HG03280 (cell line): ENCODE data around the gene PSME4.
"Not testable (repeated sequence)": the region's sequence is repeated elsewhere in the genome, so short reads cannot be mapped to it uniquely, and the experiment has no call there.

ENCODE experiments used
- ATAC-seq: cut with Tn5 transposase; IDR thresholded peaks from one replicate; pipeline ENCODE4 v1.9.1; 2021; ENCODE audit warnings: mild to moderate bottlenecking, moderate library complexity; ENCODE audit not compliant: unreplicated experiment

PSME4 gene

GRCh38 chr2:53886406-53887280 is 84.2 kb downstream of the PSME4 start:
- no peak for ATAC-seq

DNA sequence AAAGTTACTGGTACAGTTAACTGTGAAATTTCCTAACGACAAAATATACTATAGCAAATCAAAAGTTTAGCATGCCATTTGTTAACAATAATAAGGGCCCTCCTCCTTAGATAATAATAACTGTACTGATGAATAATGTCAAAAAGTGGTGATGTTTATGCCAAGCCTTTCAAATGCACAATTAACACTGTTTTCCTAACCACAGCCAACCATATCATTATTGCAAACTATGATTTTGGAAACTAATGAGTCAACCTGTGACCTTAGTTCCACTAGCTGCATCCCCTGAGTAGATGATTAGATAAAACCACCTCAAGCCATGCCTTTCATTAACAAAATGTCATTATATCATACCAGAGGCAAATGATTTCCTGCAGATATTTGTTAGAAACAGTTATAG is 85.9 kb downstream of the PSME4 start:
- no peak for ATAC-seq

- no peak for ATAC-seq
Observed at GRCh38 chr2:53881986-53882385, 88.8 kb downstream of the PSME4 start.

- no peak for ATAC-seq
Observed at GRCh38 chr2:53881360-53881759, 89.4 kb downstream of the PSME4 start.

- ATAC-seq: no peak
Observed at GRCh38 chr2:53880756-53881155, 90.0 kb downstream of the PSME4 start.

DNA sequence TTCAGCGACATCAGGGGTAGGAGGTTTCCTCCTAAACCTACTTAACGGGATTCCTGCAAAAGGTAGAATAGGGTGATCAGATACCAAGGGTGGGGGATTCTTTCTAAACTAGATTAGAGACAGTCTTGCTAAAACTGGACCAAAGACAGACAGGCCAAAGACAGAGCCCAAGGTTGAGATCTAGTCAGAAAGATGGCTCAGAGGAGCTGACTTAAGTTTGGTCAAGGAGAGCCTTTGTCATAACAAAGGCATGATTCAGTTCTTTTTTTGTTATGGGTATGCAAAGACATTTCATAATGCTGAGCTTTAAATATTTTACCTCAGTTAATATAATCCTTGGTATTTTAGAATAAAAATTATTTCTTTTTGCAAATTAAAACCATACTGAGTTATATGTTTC is 93.2 kb downstream of the PSME4 start:
- no peak for ATAC-seq

DNA sequence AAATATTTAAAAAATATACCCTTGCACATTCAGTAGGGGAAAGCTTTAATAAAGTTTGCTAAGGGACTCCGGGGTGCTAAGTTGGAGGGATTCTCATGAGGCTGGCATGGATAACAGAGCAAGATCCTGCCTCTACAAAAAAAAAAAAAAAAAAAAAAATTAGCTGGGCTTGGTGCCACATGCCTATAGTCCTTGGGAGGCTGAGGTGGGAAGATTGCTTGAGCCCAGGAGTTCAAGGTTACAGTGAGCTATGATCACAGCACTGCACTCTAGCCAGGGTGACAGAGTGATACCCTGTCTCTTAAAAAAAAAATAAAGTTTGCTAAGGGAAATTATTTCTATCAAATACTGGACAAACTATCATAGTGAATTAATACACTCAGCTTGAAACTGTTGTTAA is 93.7 kb downstream of the PSME4 start:
- ATAC-seq: no peak

- ATAC-seq: no peak
Observed at GRCh38 chr2:53874401-53874950, 96.3 kb downstream of the PSME4 start.

DNA sequence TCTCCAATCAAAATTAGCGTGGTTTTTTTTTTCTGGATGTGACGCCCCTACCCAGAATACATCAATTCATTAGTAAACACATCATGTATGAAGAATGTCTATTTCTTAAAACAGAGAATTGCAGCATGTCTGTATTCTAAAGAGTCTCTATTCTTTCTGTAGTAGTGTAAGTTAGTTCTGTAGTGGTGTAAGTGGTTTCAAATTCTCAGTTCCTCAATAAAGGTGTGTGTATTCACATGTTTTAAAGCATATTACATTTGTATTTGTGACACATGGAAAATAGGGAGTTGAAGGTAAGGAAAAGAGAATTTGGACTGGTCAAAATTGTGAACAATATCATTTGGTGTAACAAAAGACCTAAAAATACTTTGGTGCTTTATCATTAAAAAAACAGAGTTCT is 103.0 kb downstream of the PSME4 start:
- ATAC-seq: no peak

DNA sequence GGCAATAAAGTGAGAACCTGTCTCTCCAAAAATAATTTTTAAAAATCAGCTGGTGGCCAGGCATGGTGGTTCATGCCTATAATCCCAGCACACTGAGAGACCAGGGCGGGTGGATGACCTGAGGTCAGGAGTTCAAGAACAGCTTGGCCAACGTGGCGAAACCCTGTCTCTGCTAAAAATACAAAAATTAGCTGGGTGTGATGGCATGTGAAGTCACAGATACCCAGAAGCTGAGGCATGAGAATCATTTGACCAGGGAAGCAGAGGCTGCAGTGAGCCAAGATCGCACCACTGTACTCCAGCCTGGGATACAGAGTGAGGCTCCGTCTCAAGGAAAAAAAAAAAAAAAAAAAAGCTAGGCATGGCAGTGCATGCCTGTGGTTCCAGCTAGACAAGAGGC is 103.6 kb downstream of the PSME4 start:
- ATAC-seq: no peak

DNA sequence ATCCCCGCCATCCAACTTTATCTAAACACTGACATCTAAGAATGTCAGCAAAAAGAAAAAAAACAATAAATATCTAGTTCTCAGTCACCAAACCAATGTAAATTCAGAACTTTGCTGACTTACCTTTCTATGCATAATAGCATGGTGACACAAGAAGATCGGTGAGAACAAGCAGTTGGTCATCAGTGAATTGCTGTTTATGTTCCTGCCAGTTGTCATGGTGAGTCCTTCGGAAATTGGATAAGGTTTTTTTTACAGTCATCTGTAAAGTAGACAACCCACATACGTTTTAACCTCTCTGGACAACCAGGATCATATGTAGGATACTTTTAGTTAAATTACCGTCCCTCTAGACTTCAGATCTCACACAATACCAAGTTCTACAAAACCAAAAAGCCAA is 104.8 kb downstream of the PSME4 start:
- ATAC-seq: no peak

DNA sequence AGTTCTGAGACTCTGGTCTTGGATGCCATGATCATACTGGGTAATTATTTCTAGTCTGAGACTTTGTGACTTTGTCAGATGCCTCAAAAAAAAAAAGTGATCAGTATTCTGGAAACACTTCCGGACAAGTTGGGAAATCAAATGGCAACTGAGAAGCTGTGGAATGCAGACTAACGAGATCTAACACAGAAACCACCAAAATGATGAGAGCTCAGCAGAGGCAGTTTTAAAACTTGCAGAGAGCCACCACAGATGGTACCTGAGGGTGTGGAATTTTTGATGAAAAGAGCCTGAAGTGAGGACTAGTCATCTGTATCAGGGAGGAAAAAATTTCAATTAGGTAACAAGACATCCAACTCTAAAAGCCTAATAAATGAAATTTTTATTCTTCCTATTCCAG is 105.5 kb downstream of the PSME4 start:
- ATAC-seq: no peak

DNA sequence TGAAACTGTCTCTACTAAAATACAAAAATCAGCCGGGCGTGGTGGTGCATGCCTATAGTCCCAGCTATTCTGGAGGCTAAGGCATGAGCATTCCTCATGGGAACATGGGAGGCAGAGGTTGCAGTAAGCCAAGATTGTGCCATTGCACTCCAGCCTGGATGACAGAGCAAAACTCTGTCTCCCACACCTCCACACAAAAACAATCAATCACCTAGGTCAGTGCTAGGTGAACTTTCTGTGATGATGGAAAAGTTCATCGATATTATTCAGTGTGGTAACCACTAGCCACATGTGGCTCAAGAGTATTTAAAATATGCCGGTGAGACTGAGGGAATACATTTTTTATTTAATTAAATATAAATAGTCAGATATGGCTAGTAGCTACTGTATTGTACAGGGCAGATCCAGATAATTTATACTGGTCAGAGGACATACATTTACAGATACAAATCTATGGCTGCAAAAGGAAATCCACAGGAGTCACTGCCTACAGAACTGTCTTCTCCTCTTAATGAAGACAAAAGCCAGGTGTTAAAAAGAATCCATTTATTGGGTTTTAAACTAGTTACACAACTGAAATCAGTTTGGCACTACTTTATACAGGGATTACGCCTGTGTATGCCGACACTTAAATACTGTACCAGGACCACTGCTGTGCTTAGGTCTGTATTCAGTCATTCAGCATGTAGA is 107.1 kb downstream of the PSME4 start:
- ATAC-seq: no peak

DNA sequence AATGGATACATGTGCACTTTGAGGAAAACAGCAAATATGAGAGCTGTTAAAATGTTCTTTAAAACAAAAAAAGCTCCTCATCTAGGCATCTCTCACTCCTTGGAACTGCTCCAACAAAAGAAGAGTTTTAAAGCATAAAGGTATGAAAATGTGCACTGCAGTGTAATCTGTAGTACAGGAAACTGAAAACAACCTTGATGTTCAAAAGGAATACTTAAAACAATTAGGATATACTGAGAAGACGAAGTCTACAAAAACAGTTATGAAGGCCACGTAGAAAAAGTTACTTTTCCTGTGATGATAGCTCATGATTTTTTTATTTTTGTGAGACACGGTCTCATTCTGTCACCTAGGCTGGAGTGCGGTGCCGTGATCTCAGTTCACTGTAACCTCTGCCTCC is 109.0 kb downstream of the PSME4 start:
- ATAC-seq: no peak

GRCh38 chr2:53859206-53860181 is 111.3 kb downstream of the PSME4 start, which contains the start of gene GPR75:
Gene GPR75 (minus strand): TSS chr2:53859967. CDS start chr2:53854756, 5,211 bp downstream.
- no peak for ATAC-seq

DNA sequence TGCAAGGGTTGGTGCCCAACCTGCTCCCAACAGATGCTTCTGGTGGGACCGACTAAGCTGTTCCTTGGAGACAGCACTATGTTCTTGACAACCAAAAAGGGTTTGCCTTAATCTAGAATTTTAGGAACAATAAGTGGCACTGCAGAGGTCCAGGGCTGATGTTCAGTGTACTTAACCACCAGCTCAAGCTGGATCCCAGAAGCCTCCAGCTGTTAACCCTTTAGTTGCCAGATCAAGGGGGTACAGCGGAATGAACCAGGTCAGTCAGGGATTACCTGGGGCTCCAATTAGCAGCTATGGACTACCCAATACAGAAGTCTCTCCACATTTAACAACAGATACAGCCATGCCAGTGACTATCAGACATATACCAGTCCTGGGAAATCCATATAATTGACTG is 114.5 kb downstream of the PSME4 start:
- no peak for ATAC-seq

- ATAC-seq: no peak
Observed at GRCh38 chr2:53854678-53855077, 116.1 kb downstream of the PSME4 start.

- no peak for ATAC-seq
Observed at GRCh38 chr2:53852532-53852931, 118.3 kb downstream of the PSME4 start.

GRCh38 chr2:53851052-53851757 is 119.6 kb downstream of the PSME4 start:
- ATAC-seq: not testable (repeated sequence)

GRCh38 chr2:53848062-53848461 is 122.7 kb downstream of the PSME4 start:
- ATAC-seq: no peak
